GM12891 (cell line): Measurements from ENCODE around the gene C1QTNF9B.
A peak's percentile ranks its signal among the peaks of the same experiment; 100 is the strongest.

ENCODE experiments used
- DNase-seq: peaks from one replicate; pipeline ENCODE4 v3.0.0; 2011; ENCODE audit warnings: low spot score; ENCODE audit not compliant: insufficient read length
- FAIRE-seq: peaks from 2 replicates; lab custom pipeline; 2011; peaks lifted over from hg19 to GRCh38; lab: Jason Lieb, UNC
- PAX5 ChIP-seq: IDR thresholded peaks from 2 replicates; pipeline ENCODE4 v1.6.1; 2011; ENCODE audit warnings: low read length, moderate library complexity, mild to moderate bottlenecking; ENCODE audit not compliant: insufficient read depth, severe bottlenecking
- POLR2A ChIP-seq: IDR thresholded peaks from 2 replicates; pipeline ENCODE4 v1.6.1; 2011; ENCODE audit warnings: low read depth, low read length, control low read depth
- POLR2AphosphoS5 ChIP-seq: IDR thresholded peaks from 2 replicates; pipeline ENCODE4 v1.6.1; 2011; ENCODE audit warnings: low read depth, low read length, control low read depth
- POU2F2 ChIP-seq: IDR thresholded peaks from 2 replicates; pipeline ENCODE4 v1.6.1; 2011; ENCODE audit warnings: low read depth, mild to moderate bottlenecking, control low read depth, low read length, moderate library complexity
- SPI1 ChIP-seq: IDR thresholded peaks from 2 replicates; pipeline ENCODE4 v1.6.1; 2011; ENCODE audit warnings: low read depth, low read length, control low read depth
- TAF1 ChIP-seq: IDR thresholded peaks from 2 replicates; pipeline ENCODE4 v1.6.1; 2011; ENCODE audit warnings: low read depth, low read length, control low read depth

Gene C1QTNF9B

DNA sequence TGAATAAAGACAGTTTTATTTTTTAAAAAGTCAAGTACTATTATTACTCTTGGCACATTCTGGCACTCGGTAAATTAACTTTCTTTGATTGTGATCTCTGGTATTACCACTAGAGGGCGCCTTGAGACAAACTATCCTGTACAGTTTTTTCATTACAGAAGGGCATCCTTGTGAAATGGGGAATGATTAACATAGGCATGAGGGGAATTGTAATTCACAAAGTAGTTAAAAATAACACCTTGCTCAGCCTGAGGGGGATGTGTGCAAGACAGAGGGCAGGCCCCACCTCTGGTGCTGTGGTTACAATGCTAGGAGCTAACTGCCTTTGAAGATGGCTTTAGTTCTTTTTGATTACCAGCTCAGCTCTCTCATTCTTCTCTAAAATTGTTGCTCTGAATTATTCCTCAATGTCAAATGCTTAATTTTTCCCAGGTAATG, 24.2 kb upstream of the C1QTNF9B start:
- no peak for DNase-seq
- no peak for TF ChIP-seq PAX5
- no peak for TF ChIP-seq SPI1
- TF ChIP-seq POU2F2 = no peak
- TF ChIP-seq TAF1 = no peak
- no peak for TF ChIP-seq POLR2A
- no peak for FAIRE-seq

DNA sequence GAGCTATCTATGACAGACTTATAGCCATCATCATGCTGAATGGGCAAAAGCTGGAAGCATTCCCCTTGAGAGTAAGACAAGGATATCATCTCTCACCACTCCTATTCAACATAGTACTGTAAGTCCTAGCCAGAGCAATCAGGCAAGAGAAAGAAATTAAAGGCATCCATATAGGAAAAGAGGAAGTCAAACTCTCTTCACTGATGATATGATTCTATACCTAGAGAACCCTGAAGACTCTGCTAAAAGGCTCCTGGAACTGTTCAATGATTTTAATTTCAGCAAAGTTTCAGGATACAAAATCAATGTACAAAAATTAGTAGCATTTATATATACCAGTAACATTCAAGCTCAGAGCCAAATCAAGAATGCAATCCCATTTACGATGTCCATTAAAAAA, 21.7 kb upstream of the C1QTNF9B start:
- TF ChIP-seq SPI1 (peak; percentile 52), POU2F2 (no peak), TAF1 (no peak)
- no peak for DNase-seq
- no peak for FAIRE-seq

DNA sequence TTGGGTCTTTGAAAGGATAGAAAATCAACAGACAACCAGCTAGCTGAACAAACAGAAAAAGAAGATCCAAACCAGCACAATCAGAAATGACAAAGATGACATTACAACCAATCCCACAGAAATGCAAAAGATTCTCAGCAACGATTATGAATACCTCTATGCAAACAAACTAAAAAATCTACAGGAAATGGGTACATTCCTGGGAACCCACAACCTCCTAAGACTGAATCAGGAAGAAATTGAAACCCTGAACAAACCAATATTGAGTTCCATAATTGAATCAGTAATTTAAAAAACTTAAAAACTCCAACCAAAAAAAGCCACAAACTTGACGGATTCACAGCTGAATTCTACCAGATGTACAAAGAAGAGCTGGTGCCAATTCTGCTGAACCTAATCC, 20.9 kb upstream of the C1QTNF9B start:
- no peak for DNase-seq
- TF ChIP-seq TAF1 = no peak
- TF ChIP-seq PAX5 = no peak
- TF ChIP-seq SPI1 = no peak
- TF ChIP-seq POLR2AphosphoS5 = no peak
- no peak for TF ChIP-seq POLR2A
- FAIRE-seq = no peak

DNA sequence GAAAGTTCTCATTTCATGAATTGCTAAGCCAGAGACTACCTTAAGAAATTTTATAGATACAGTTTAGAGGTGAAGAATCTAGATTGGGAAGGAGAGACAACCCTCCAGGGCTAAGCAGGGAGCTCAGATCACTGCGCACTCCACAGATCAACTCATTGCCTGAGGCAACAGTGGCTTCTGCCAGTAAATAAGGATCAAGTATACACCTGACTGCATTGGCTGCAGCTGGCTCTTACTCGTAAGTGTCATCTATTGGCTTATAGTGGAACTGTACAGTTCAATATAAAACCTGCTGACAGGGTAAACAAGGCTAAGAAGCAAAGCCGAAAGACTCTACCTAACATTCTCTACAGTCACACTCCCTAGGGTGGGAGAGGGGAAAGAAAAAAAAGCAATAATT, 18.0 kb upstream of the C1QTNF9B start:
- no peak for FAIRE-seq
- TF ChIP-seq TAF1 = no peak
- TF ChIP-seq SPI1 = no peak
- TF ChIP-seq POLR2AphosphoS5 = no peak
- TF ChIP-seq PAX5 = no peak
- no peak for TF ChIP-seq POLR2A
- no peak for TF ChIP-seq POU2F2

DNA sequence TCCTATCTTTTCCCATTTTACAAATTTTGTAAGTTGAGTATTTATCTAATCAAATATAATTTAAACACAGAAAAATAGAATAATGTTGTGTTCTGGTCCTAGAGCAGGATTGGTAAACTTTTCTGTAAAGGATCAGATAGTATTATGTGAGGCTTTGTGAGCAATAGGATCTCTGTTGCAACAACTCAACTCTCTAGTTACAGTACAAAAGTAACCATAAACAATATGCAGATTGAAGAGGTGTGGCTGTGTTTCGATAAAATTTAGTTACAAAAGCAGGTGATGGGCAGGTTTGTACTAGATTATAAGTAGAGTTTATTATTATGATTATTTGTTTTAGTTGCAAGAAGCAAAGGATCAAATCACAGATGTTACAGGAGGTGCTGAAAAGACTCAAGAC, 15.2 kb upstream of the C1QTNF9B start:
- FAIRE-seq (no peak), DNase-seq (no peak)
- no peak for TF ChIP-seq POU2F2
- TF ChIP-seq POLR2A = no peak

More for the DNA sequence above, 18.0 kb upstream of the C1QTNF9B start:
- no peak for DNase-seq

DNA sequence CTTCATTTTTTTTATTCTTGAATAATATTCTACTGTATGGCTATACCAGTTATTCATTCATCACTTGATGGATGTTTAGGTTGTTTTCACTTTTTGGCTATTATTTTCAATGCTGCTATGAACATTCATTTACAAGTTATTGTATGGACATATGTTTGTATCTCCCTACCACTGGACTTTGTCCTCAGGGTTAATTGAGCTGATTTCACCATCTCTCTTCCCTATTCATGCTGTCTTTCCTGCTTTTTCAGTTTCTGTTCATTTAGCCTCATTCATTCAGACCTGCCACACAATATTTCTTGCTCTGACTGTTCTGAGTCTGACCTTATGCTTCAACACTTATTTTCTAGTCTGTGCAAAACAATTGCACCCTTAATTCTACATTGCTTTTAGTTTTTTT, 12.3 kb upstream of the C1QTNF9B start:
- DNase-seq (no peak), FAIRE-seq (no peak)
- no peak for TF ChIP-seq TAF1
- TF ChIP-seq POU2F2 = no peak
- TF ChIP-seq POLR2AphosphoS5 = no peak

DNA sequence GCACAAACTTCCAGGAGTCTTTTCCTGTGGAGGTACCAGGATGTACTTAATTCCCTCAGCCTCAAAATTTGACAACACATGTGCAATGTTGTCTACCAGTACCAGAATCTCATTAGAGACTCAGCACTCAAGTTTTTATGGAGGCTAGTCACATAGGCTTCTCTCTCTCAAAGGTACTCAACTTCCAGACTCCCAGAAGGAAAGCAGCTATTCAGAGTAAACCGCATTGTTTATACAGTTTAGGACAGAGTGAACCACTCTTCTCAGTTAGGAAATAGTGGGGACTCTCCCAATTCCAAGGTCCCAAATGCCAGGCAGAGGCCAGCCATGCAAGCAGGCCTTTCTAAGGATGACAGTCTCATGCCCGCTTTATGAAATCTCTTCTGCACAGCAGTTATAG, 8.5 kb upstream of the C1QTNF9B start:
- no peak for DNase-seq
- no peak for FAIRE-seq
- no peak for TF ChIP-seq POLR2A
- no peak for TF ChIP-seq PAX5
- no peak for TF ChIP-seq TAF1
- no peak for TF ChIP-seq POU2F2
- TF ChIP-seq POLR2AphosphoS5 = no peak
- TF ChIP-seq SPI1 = no peak

DNA sequence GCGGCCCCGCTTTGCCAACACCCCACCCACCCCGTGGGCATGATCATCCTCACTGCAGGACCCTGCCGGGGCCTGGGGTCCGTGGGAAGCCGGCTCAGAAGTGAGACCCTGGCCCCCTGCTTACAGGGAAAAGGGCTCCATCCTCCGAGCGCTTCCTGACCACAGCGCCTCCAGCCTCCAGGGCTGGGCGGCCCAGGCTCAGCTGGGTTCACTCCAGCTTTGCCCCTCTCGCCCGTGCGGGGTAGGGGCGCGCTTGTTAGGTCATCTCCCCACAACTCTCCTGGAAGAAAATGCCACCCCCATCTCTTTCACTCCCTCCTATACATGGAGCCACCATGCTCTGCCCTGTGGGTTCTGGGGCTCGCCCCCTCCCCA, 6.6 kb upstream of the C1QTNF9B start:
- TF ChIP-seq PAX5 = no peak
- TF ChIP-seq TAF1 = no peak
- no peak for TF ChIP-seq POU2F2
- no peak for TF ChIP-seq POLR2AphosphoS5
- no peak for TF ChIP-seq POLR2A
- TF ChIP-seq SPI1 = no peak
- DNase-seq = no peak
- FAIRE-seq = peak; percentile 40

DNA sequence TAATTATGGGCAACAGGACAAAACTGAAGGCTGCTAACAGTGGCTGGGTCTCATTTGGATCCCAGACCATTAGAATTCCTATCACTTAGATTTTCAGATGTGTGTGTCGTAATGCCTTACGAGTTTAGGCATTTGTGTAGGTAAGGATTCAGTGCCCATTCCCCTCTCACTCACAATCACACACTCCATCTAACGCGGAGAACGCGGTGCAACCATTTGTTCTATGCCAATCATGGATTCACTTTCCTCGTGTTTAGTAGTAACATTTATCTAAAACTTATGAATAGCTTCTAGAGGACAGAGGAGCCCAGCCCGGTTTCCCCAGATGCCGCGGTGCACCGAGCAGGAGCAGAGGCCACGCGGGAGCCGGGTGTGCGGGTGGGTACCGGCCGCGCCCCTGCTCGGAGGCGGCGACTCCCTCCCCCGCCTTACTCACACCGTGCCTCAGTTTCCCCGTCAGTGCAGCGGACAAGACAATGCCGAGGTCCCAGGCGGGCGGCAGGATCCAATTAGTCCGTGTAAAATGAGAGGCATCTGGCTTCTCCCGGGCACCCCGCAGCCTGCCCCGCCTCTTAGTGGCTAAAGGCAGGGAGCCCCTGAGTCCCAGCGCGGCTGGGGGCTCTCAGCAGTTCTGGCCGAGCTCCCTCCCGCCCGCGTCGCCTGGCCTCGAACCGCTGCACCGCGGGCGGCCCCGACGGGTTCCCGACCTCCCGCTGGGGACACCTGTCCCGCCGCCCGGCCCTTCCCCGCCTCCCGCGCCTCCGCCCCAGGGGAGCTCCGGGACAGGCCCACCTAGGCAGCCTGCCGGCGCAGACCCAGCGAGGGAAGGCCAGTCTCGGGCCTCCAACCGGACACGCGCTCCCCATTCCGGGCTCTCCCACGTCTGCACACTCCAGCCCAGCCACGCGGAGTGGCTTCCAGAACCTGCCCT, 5.9 kb upstream of the C1QTNF9B start:
- TF ChIP-seq POU2F2 = no peak
- no peak for TF ChIP-seq TAF1
- TF ChIP-seq POLR2A = no peak
- DNase-seq = no peak
- no peak for FAIRE-seq

DNA sequence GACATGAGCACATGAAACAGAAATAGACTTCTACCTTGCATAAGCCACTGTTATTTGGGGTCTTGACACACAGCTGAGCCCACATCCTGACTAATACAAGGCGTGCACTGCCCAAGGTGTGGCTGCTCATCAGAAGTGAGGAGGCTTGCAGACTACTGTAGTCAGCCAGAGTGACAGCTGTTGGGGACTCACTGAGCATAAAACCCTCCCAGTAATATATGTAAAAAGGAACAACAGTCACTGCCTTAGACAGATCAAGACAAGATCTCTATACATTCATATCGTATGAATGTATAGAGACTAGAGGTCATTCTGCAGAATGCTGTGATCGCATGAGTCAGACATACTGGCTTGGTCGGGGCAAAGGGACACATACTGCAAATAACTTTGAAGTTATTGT, 4.1 kb upstream of the C1QTNF9B start:
- TF ChIP-seq POLR2AphosphoS5 = no peak
- no peak for TF ChIP-seq TAF1
- no peak for TF ChIP-seq POU2F2
- TF ChIP-seq PAX5 = no peak
- no peak for TF ChIP-seq POLR2A
- no peak for TF ChIP-seq SPI1
- FAIRE-seq (peak; percentile 80), DNase-seq (no peak)
